Measurements from ENCODE around the gene ANGPTL2. TPM values are rescaled to one million over a fixed set of nuclear protein-coding genes. Genes with fewer than 3 reads are reported as not detected.

The ANGPTL2 gene
- total RNA-seq, 1 donor from 2014 or later = not detected

- Mint-ChIP-seq H3K36me3 (ENCODE audit: low read depth) (no peaks in the 10 kb centered on the region), H3K9me3 (no peaks in the 10 kb centered on the region)
These were observed 16.0 kb upstream of the ANGPTL2 start for GRCh38 chr9:127138444-127138843.

GRCh38 chr9:127137640-127138360 lies 15.4 kb upstream of the ANGPTL2 start:
- intact Hi-C loops (cut with micrococcal nuclease) = no loop called here
- H3K9me3 Mint-ChIP-seq = no peaks in the 10 kb centered on the region
- H3K4me1 Mint-ChIP-seq (ENCODE audit: low read depth) = no peaks in the 10 kb centered on the region
- H3K27me3 Mint-ChIP-seq (ENCODE audit: low read depth) = peaks cover 31% of the 10 kb centered on the region
- H3K4me3 Mint-ChIP-seq (ENCODE audit: low read depth) = no peak overlapping the region
- H3K27ac Mint-ChIP-seq = no peak overlapping the region
- no peak for DNase-seq (ENCODE audit: low spot score)
- H3K36me3 Mint-ChIP-seq (ENCODE audit: low read depth) = no peaks in the 10 kb centered on the region

More at GRCh38 chr9:127138444-127138843, 16.0 kb upstream of the ANGPTL2 start:
- peaks cover 37% of the 10 kb centered on the region for H3K27me3 Mint-ChIP-seq (ENCODE audit: low read depth)
- intact Hi-C loops (cut with micrococcal nuclease) = no loop called here
- no peak for DNase-seq (ENCODE audit: low spot score)
- H3K27ac Mint-ChIP-seq = no peak overlapping the region
- no peaks in the 10 kb centered on the region for H3K4me1 Mint-ChIP-seq (ENCODE audit: low read depth)
- H3K4me3 Mint-ChIP-seq (ENCODE audit: low read depth) = no peak overlapping the region

GRCh38 chr9:127136880-127137639 lies 14.6 kb upstream of the ANGPTL2 start:
- DNase-seq (ENCODE audit: low spot score) = no peak
- no peak overlapping the region for H3K27ac Mint-ChIP-seq
- H3K27me3 Mint-ChIP-seq (ENCODE audit: low read depth) = peaks cover 27% of the 10 kb centered on the region
- H3K36me3 Mint-ChIP-seq (ENCODE audit: low read depth) = no peaks in the 10 kb centered on the region
- H3K4me1 Mint-ChIP-seq (ENCODE audit: low read depth) = no peaks in the 10 kb centered on the region
- no peak overlapping the region for H3K4me3 Mint-ChIP-seq (ENCODE audit: low read depth)
- no peaks in the 10 kb centered on the region for H3K9me3 Mint-ChIP-seq
- intact Hi-C loops (cut with micrococcal nuclease) = no loop called here

GRCh38 chr9:127136081-127136879 lies 13.8 kb upstream of the ANGPTL2 start:
- Mint-ChIP-seq H3K9me3 (no peaks in the 10 kb centered on the region), H3K4me3 (ENCODE audit: low read depth) (no peak overlapping the region), H3K27ac (no peak overlapping the region), H3K27me3 (ENCODE audit: low read depth) (peaks cover 24% of the 10 kb centered on the region), H3K36me3 (ENCODE audit: low read depth) (no peaks in the 10 kb centered on the region), H3K4me1 (ENCODE audit: low read depth) (no peaks in the 10 kb centered on the region)
- DNase-seq (ENCODE audit: low spot score) = no peak
- intact Hi-C loops (cut with micrococcal nuclease) = no loop called here

- no peak for DNase-seq (ENCODE audit: low spot score)
- no peaks in the 10 kb centered on the region for H3K9me3 Mint-ChIP-seq
- H3K4me1 Mint-ChIP-seq (ENCODE audit: low read depth) = no peaks in the 10 kb centered on the region
These were observed 12.8 kb upstream of the ANGPTL2 start for GRCh38 chr9:127135056-127135745.

GRCh38 chr9:127133739-127134167 lies 11.3 kb upstream of the ANGPTL2 start:
- intact Hi-C loops (cut with micrococcal nuclease) = no loop called here
- H3K9me3 Mint-ChIP-seq = no peaks in the 10 kb centered on the region
- no peak for DNase-seq (ENCODE audit: low spot score)
- H3K27ac Mint-ChIP-seq = no peak overlapping the region
- peaks cover 24% of the 10 kb centered on the region for H3K27me3 Mint-ChIP-seq (ENCODE audit: low read depth)
- H3K4me1 Mint-ChIP-seq (ENCODE audit: low read depth) = no peaks in the 10 kb centered on the region
- no peaks in the 10 kb centered on the region for H3K36me3 Mint-ChIP-seq (ENCODE audit: low read depth)
- no peak overlapping the region for H3K4me3 Mint-ChIP-seq (ENCODE audit: low read depth)

More at GRCh38 chr9:127135056-127135745, 12.8 kb upstream of the ANGPTL2 start:
- no peak overlapping the region for H3K27ac Mint-ChIP-seq
- no peak overlapping the region for H3K4me3 Mint-ChIP-seq (ENCODE audit: low read depth)
- H3K36me3 Mint-ChIP-seq (ENCODE audit: low read depth) = no peaks in the 10 kb centered on the region
- intact Hi-C loops (cut with micrococcal nuclease) = no loop called here
- peaks cover 21% of the 10 kb centered on the region for H3K27me3 Mint-ChIP-seq (ENCODE audit: low read depth)

- DNase-seq (ENCODE audit: low spot score) = no peak
- H3K4me1 Mint-ChIP-seq (ENCODE audit: low read depth) = no peaks in the 10 kb centered on the region
- H3K4me3 Mint-ChIP-seq (ENCODE audit: low read depth) = no peak overlapping the region
- no peaks in the 10 kb centered on the region for H3K36me3 Mint-ChIP-seq (ENCODE audit: low read depth)
- H3K27ac Mint-ChIP-seq = no peak overlapping the region
- no peaks in the 10 kb centered on the region for H3K9me3 Mint-ChIP-seq
- H3K27me3 Mint-ChIP-seq (ENCODE audit: low read depth) = peaks cover 21% of the 10 kb centered on the region
- intact Hi-C loops (cut with micrococcal nuclease) = no loop called here
These were observed 10.6 kb upstream of the ANGPTL2 start for GRCh38 chr9:127132921-127133647.

- Mint-ChIP-seq H3K36me3 (ENCODE audit: low read depth) (no peaks in the 10 kb centered on the region), H3K4me1 (ENCODE audit: low read depth) (no peaks in the 10 kb centered on the region), H3K27ac (no peak overlapping the region), H3K27me3 (ENCODE audit: low read depth) (peaks cover 18% of the 10 kb centered on the region), H3K9me3 (no peaks in the 10 kb centered on the region), H3K4me3 (ENCODE audit: low read depth) (no peak overlapping the region)
- intact Hi-C loops (cut with micrococcal nuclease) = no loop called here
- no peak for DNase-seq (ENCODE audit: low spot score)
These were observed 9.9 kb upstream of the ANGPTL2 start for GRCh38 chr9:127132375-127132774.

GRCh38 chr9:127131871-127132270 lies 9.4 kb upstream of the ANGPTL2 start:
- H3K36me3 Mint-ChIP-seq (ENCODE audit: low read depth) = no peaks in the 10 kb centered on the region
- DNase-seq (ENCODE audit: low spot score) = no peak
- H3K27ac Mint-ChIP-seq = no peak overlapping the region
- no peaks in the 10 kb centered on the region for H3K4me1 Mint-ChIP-seq (ENCODE audit: low read depth)
- H3K27me3 Mint-ChIP-seq (ENCODE audit: low read depth) = peaks cover 23% of the 10 kb centered on the region
- intact Hi-C loops (cut with micrococcal nuclease) = no loop called here
- H3K9me3 Mint-ChIP-seq = no peaks in the 10 kb centered on the region
- H3K4me3 Mint-ChIP-seq (ENCODE audit: low read depth) = no peak overlapping the region

- no peak overlapping the region for H3K27ac Mint-ChIP-seq
- H3K9me3 Mint-ChIP-seq = no peaks in the 10 kb centered on the region
- no peak overlapping the region for H3K4me3 Mint-ChIP-seq (ENCODE audit: low read depth)
- intact Hi-C loops (cut with micrococcal nuclease) = no loop called here
- no peaks in the 10 kb centered on the region for H3K36me3 Mint-ChIP-seq (ENCODE audit: low read depth)
- no peaks in the 10 kb centered on the region for H3K4me1 Mint-ChIP-seq (ENCODE audit: low read depth)
- no peak for DNase-seq (ENCODE audit: low spot score)
- peaks cover 30% of the 10 kb centered on the region for H3K27me3 Mint-ChIP-seq (ENCODE audit: low read depth)
These were observed 8.5 kb upstream of the ANGPTL2 start for GRCh38 chr9:127130661-127131538.

GRCh38 chr9:127130235-127130634 lies 7.8 kb upstream of the ANGPTL2 start:
- intact Hi-C loops (cut with micrococcal nuclease) = no loop called here
- Mint-ChIP-seq H3K4me1 (ENCODE audit: low read depth) (no peaks in the 10 kb centered on the region), H3K4me3 (ENCODE audit: low read depth) (no peak overlapping the region)

More at GRCh38 chr9:127130235-127130634, 7.8 kb upstream of the ANGPTL2 start:
- Mint-ChIP-seq H3K27ac (no peak overlapping the region), H3K9me3 (no peaks in the 10 kb centered on the region), H3K27me3 (ENCODE audit: low read depth) (peaks cover 31% of the 10 kb centered on the region), H3K36me3 (ENCODE audit: low read depth) (no peaks in the 10 kb centered on the region)
- DNase-seq (ENCODE audit: low spot score) = no peak

All from activated T-helper 2 cell treated with anti-CD3 and anti-CD28 coated beads, Interferon-gamma antibody, Interleukin-2, Interleukin-4, amounts not matched to agents 10 μg/mL and 5 μg/mL and 100 μg/mL, durations not matched to agents 14 hours and 24 hours and 36 hours (primary cell).